Measurements from ENCODE around the gene PAQR7.

The PAQR7 gene

DNA sequence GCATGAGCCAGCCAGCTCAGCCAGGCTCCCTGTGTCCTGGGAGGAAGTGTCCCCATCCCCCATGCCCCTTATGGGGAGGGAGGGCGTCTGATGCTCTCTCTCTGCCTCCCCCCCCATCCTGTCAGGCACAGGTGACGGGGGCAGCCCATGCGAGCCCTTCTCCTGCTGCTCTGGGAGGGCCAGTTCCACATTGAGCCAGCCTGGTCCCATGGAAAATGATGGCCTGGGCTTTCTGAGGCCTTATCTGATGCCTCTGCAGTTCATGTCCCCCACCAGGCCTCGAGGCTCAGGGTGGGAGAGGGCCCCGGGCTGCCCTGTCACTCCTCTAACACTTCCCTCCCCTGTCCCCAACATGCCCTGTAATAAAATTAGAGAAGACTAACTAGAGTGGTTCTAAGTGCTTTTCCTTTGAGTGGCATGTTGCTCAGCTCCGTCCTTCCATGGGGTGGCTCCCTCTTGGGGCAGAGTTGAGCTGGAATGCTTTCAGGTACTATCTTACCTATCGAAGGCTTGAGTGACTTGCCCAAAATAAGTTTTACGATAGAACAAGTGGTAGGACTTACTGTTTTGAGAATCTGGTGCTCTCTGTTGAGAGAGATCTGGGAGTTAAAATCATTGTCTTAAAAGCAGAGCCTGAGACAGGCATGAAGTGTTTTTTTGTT, 57.5 kb downstream of the PAQR7 start:
- peak; percentile 69 for DNase-seq (ENCODE audit: low read depth, low spot score)

DNA sequence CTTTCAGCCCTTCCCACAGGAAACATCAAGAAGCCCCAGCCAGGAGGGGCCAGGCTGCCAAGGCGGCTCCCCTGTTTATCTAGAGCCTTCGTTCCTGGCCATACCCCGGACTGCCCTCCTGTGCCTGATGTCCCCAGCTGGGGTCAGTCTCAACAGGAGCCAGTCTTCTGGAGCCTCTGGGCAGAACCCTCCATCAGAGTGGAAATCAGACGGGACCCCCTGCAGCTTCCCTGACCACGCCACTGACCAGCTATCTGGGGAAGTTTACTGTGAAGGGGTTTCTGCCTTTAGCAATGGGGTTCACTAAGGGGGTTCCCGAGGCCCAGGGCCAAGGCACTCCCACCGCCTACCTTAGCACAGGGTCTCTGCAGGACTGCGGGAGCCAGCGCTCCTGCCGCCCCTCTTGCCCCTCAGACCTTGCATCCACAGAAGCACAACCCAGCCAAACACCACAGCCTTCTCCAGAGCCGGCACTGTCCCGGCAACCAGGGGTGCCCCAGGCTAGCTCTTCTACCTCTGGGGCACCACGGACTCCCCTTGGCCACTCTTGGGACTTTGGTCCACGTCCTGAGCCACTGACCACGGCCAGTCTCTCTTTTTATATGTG, 59.3 kb downstream of the PAQR7 start:
- DNase-seq (ENCODE audit: low read depth, low spot score) = no peak

DNA sequence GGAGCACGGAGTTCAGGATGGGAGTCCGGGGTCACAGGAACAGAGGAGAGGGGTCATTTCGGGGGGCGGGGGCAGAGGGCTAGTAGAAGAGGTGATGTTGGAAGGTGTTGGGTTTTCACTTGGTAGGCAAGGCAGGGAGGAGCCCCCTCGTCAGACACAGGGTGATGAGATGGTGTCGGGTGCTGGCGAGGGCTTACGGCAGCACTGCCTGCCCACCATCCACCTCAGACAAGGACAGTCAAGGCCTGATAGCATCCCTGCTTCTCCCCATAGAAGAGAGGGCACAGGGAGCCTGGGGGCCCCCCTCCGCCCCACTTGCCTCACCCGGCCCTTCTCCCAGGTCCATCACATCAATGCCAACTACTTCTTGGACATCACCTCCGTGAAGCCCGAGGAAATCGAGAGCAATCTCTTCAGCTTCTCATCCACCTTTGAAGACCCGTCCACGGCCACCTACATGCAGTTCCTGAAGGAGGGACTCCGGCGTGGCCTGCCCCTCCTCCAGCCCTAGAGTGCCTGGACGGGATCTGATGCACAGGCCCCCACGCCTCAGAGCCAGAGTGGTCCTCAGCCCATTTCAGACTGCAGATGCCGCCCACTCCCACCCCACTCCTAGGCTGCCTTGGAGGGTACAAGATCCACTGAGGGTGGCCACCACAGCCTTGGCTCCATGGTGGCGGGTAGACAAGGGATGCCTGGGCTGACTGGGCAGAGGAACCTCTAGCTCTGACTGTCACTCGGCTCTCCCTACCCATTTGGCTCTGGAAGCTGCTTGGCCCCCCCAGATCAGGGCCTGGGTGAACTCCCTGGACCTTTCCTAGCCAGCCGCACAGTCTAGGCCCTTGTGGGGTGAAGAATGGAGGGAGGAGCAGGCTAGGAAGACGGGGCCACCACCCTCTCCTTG, 60.0 kb downstream of the PAQR7 start:
- DNase-seq (ENCODE audit: low read depth, low spot score) = no peak

DNA sequence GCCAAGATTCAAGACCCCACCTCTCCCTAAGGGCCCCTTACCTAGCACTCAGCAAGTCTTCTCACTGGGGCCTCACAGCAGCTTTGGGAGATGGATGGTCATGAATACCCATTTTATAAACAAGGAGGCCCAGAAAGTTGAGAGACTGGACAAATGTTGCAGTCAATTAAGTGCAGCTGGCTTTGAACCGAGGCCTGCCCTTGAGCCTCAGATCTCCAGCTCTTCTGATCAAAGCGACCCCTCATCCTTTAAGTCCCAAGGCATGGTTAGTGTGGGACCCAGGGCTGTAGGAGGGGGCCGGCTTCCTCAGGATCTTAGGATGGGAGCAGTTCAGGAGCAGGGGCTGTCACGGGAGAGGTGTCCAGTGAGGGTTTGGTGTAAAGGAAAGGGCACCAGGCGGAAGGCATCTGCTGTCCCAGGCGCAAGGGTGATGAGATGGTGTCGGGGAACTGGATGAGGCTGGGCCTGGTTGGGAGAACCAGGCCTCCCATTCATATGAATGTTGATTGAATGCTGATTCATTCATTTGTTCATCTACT, 60.9 kb downstream of the PAQR7 start:
- no peak for DNase-seq (ENCODE audit: low read depth, low spot score)

DNA sequence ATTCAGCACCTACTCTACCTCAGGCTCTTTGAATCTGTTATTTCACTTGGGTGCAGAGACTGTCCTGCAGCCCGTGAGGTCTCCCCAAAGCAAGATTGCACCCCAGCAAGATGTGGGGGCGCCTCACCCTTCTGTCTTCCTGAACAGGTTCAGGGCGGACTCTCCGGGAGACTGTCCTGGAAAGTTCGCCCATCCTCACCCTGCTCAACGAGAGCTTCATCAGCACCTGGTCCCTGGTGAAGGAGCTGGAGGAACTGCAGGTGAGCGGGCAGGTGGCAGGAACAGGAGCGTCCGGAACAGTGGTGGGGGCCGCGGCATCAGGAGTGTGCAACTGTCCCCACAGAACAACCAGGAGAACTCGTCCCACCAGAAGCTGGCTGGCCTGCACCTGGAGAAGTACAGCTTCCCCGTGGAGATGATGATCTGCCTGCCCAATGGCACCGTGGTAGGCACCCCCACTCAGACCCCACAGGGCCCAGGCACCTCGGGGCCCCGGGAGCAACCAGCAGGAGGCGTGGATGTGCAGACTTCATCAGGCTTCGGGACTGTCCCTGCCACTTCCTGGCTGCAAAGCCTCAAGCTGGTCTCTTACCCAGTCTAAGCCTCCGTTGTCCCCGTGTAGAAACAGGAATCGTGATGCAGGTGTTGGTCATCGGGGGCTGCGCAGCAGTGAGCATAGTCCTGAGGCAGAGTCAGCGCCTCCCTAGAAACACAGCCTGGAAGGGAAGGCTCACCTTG, 61.6 kb downstream of the PAQR7 start:
- no peak for DNase-seq (ENCODE audit: low read depth, low spot score)

DNA sequence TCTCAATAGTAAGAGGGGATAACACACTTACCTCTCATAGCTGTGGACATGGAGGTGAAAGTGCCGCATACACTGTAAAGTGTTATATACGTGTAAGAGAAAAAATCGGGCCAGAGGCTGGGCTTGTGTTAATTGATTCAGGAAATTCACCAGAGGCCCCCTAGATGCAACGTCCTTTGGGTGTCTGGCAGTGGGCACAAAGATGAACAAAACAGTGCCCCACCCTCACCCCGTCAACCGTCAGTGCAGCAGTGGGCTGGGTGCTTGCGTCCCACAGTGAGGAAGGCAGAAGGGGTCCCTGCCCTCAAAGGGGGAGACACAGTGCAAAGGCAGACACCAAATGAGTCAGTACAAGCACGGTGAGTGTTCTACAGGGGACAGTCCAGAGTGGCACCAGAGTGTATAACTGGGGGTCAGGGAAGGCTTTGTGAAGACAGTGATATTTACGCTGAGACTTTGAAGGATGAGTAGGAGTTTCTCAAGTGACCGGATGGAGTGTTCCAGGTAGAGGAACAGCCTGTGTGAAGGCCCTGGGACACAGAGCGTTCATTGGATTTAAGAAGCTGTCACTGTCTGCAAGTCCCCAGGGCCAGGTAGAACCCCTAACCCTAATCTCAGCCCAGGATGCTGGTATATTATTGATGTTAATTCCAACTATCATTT, 62.3 kb downstream of the PAQR7 start:
- DNase-seq (ENCODE audit: low read depth, low spot score) = no peak

All from ELF-1 (cell line).